Upper lobe of left lung (tissue), 4 donors: Measurements from ENCODE around the gene MUC21.

Experiments used
- CTCF ChIP-seq, 6 experiments: fragments of 450-650 bp in 4 of 6; fragments of 200-600 bp in 2 of 6; sonication (generic) in 2 of 6; IDR thresholded peaks; one replicate each; pipeline ENCODE4 v1.5.1; 2016 to 2019; ENCODE audit warnings: antibody characterized with exemption in 6 of 6
- EP300 ChIP-seq, 4 donors: sonication (generic); formaldehyde crosslinking; IDR thresholded peaks; one replicate each; pipeline ENCODE4 v1.5.1; 2017; ENCODE audit warnings: antibody characterized with exemption in 4 of 4, control low read depth in 2 of 4
- POLR2A ChIP-seq, 4 donors: fragments of 450-650 bp; IDR thresholded peaks; one replicate each; pipeline ENCODE4 v1.5.1; 2016 to 2017; ENCODE audit warnings: antibody characterized with exemption in 4 of 4, mild to moderate bottlenecking in 2 of 4
- POLR2AphosphoS5 ChIP-seq, 2 donors: sonication (generic); formaldehyde crosslinking; IDR thresholded peaks; one replicate each; pipeline ENCODE4 v1.5.1; 2017; ENCODE audit warnings: antibody characterized with exemption in 2 of 2

GRCh38 chr6:30951907-30952469, 31.5 kb upstream of the MUC21 start:
- TF ChIP-seq CTCF (IDR thresholded peaks at IDR 0.05) (no peak), POLR2A (IDR thresholded peaks at IDR 0.05) (no peak), POLR2AphosphoS5 (IDR thresholded peaks at IDR 0.05) (no peak), EP300 (IDR thresholded peaks at IDR 0.05) (no peak)
